HG02870 (cell line): Measurements from ENCODE around the gene ZNF76.
"Not testable (repeated sequence)": the region's sequence is repeated elsewhere in the genome, so short reads cannot be mapped to it uniquely, and the experiment has no call there.

Source experiments
- ATAC-seq: cut with Tn5 transposase; IDR thresholded peaks from one replicate; pipeline ENCODE4 v1.9.1; 2021; ENCODE audit warnings: mild to moderate bottlenecking, moderate library complexity; ENCODE audit not compliant: unreplicated experiment

ZNF76 gene

GRCh38 chr6:35320031-35320410, 60.5 kb downstream of the ZNF76 start:
- no peak for ATAC-seq

- ATAC-seq = no peak
Observed at GRCh38 chr6:35321091-35321490, 61.6 kb downstream of the ZNF76 start.

- no peak for ATAC-seq
Observed at GRCh38 chr6:35327349-35328027, 68.0 kb downstream of the ZNF76 start.

- no peak for ATAC-seq
Observed at GRCh38 chr6:35328108-35328723, 68.7 kb downstream of the ZNF76 start.

GRCh38 chr6:35328965-35329364, 69.4 kb downstream of the ZNF76 start:
- ATAC-seq = not testable (repeated sequence)

- ATAC-seq = no peak
Observed at GRCh38 chr6:35330541-35331119, 71.1 kb downstream of the ZNF76 start.

- not testable (repeated sequence) for ATAC-seq
Observed at GRCh38 chr6:35332074-35332887, 72.7 kb downstream of the ZNF76 start.

GRCh38 chr6:35341557-35341956, 82.0 kb downstream of the ZNF76 start:
- ATAC-seq = no peak

GRCh38 chr6:35342258-35343091, 82.9 kb downstream of the ZNF76 start, which contains the start of gene PPARD:
TSS of gene PPARD (plus strand) at chr6:35342558. CDS start at chr6:35411088, 68,530 bp downstream.
- ATAC-seq = peak; percentile 94

GRCh38 chr6:35343092-35343834, 83.7 kb downstream of the ZNF76 start:
- ATAC-seq = no peak

GRCh38 chr6:35343835-35344550, 84.5 kb downstream of the ZNF76 start:
- ATAC-seq = no peak
